GM19025 (cell line): ENCODE measurements around the gene CATSPER3.

Experiments
- ATAC-seq: cut with Tn5 transposase; IDR thresholded peaks from one replicate; pipeline ENCODE4 v1.9.1; 2021; ENCODE audit warnings: mild to moderate bottlenecking, low read depth, moderate library complexity; ENCODE audit not compliant: unreplicated experiment

CATSPER3 gene

GRCh38 chr5:135057233-135057632 lies 89.5 kb downstream of the CATSPER3 start:
- ATAC-seq: no peak

DNA sequence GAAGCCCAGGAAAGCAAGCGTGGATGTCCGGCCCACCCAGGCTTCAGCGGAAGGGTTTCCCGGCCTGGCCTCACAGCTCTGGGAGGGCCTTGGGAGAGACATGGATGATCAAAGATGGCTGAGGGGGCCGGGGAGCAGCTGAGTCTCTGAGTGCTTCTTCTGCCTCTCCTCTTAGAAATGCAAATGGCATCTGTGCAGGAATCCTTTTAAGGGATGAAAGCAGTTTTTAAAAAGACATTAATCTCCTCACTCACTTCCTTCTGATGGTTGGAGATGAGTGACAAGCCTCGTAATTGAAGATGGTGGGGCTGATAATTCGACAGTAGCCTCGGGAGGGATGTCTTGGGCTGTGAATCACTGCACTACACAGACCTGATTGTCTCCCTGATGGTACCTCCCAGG lies 90.6 kb downstream of the CATSPER3 start:
- no peak for ATAC-seq

GRCh38 chr5:135059000-135059923 lies 91.6 kb downstream of the CATSPER3 start:
- ATAC-seq: no peak

DNA sequence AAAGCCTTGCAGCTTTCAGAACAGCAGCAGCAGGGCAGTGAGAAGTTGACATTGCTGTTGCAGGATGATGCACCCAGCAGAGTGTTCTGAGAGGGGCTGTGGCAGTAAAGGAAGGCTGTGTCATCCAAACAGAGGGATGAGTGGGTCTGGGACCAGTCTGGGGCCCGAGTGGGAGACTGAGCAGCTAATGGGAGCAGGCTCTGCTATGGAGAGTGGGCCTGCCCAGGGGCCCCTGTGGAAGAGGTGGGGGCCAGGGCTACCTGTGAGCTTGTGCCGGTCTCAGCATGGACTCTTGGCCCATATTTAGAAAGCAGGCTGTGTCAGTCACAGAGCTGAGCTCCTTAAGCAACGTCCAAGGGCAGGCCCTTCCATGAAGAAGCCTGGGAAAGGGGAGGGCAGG lies 92.3 kb downstream of the CATSPER3 start:
- ATAC-seq: no peak

DNA sequence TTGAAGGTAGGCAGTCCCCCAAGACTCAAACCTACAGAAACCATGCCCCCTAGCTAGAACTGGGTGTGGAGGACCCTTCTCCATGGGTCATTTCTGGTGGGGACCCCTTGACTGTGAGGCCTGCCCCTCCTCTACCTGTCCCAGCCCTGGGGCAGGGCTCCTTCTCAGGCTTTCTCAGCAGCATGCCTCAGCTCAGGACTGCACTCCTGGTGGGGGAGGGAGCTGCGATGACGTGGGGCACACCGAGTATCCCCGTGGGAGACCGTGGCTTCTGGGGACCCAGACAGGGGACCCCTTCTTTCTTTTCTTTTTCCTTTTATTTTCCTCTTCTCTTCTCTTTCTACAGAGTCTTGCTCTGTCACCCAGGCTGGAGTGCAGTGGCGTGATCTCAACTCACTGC lies 93.3 kb downstream of the CATSPER3 start:
- no peak for ATAC-seq
